ENCODE results near the gene RIT2. TPM values are rescaled to one million over a fixed set of nuclear protein-coding genes. Genes with fewer than 3 reads are reported as not detected.

The RIT2 gene
- total RNA-seq, 1 donor from 2014 or later, result 21.8 TPM

DNA sequence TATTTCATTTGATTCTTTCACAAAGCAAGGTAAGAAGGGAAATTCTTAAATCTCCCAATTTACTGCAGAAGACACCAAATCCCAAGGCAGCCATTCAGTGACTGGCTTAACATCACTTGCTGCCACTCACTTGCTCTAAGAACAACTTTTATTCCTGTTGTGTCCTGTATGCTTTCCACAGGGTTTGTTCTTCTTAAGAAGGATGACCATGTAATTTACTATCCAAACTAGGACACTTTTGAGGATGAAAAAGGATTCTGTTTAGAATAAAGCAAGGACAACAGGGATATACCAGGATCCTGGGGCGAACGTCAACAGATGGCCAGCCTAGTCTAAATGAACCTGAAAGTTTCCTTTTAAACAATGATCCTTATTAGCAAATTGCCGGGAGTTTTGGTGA, 34.8 kb downstream of the RIT2 start:
- DNase-seq, result no peak

DNA sequence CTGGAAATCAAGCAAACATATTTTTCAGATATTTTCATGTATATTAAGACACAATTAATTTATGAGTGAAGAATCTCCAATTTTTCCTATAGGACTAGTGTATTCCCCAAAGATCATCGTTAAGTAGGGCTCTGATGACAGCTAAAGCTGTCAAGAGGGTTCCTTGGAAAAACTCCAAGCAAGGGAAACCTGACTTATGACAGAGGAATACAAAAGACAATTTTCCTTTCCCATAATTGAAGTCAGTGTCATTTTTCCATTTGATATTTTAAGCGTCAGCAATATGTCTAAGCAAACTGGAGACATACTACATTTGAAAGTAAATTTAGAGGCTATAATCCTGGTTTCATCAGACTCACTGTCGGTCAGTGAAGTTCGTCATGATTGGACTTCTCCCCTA, 36.1 kb downstream of the RIT2 start:
- no peak for DNase-seq

DNA sequence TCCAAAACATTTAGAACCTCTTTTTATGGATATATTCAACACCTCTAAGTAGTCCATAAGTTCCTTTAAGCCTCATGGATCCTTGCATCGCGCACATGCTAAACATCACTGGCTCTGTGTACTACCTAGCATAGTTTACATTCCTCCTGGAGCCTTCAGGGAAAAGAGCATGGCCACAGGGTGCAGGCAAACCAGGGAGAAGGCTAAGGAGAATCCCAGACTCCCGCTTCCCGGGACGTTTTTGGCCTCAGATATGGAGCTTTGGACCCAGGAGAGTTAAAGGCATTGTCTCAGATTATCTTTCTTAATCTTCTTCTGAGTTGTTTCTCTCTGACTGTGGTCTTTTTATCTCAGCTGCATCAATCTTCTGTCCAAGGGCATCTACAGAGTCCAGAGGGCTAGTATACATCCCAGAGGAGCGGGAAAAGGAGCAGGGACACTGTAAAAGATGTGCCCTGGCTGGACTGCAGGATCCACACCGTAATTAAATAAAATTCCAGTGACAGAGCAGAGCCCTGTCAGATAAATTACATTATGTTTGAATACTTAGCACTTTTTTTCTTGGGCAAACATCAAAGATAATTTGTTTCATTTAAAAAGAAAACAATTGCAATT, 36.9 kb downstream of the RIT2 start:
- DNase-seq, result no peak

DNA sequence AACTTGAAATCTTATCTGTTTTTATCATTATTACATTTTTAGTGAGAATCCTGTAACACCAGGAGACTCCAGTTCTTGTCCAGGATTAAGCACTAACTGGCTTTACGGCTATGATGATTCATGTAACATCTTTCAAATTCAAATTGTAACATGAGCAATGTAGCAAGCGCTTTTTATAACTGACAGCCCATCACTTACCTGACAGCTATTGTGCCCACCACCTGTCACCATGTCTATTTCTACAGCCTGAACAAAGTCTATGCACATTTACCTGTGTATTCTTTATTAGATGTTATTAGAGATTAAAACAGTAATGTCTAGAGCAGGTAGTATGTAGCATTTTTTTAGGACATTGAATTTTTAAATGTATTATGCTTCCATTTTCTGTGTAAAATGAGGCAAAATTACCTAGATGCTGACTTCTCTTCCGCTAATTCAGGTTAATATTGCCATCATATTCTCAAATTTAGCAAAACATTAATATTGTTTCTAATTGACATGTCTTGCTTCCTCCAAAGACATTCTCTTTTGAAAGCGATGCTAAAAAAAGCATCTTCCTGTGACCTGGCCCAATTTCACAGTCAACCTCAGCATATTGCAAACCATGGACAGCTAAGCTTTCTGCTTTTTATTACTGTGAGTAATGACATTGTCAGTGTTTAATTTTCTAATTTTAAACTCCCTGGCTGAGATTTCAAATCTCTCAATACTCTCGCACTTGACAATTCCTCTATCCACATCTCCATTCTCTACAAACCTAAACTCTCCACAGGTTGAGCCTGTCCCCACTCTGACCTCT, 37.8 kb downstream of the RIT2 start:
- DNase-seq, result no peak

DNA sequence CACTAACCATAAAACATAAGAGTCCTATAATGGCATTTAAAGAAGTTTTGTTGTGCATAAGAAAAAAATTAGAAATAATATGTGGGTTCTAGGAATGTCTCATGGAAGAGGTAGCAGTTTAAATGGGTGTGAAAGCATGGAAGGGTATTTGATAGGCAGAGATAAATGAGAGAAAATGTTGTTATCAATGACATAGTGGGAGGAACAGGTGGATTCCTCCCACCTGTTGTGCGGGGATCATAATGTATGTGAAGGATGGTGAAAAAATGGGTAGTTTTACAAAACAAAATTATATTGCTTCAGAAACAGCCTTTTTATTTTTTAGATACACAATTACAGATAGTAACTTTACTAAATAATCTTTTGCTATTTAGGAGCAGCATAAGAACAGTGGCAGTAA, 41.7 kb downstream of the RIT2 start:
- DNase-seq, result no peak

DNA sequence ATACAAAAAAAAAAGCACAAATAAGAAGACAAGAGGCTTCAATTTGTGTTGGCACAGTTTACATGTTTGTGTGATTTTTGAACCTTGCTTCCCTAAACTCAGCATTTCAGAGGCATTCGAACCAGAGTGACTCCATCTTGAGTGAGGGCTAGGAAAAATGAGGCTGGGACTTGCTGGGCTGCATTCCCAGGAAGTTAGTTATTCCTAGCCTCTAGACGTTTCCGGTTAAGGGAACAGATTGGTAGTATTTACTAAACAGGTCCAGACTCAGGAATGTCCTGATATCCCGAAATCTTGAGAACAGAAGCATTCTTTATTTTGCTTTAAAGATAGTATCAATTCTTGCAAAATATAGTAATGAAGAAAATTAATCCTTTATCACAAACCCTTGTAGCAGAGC, 46.7 kb downstream of the RIT2 start:
- no peak for DNase-seq

DNA sequence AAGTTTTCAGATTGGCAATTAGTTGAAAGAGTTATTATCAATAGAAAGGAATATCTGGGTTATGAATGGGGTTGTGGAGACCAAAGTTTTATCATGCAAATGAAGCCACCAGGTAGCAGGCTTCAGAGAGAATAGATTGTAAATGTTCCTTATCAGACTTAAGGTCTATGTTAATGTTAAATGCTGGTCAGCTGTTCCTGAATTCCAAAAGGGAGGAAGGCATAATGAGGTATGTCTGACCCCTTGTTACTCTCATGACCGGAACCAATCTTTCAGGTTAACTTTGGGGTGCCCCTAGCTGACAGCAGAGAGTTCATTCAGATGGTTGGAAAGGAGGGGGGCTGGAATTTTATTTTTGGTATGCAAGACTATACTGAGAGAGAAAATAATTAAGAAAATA, 47.9 kb downstream of the RIT2 start:
- DNase-seq, result no peak

DNA sequence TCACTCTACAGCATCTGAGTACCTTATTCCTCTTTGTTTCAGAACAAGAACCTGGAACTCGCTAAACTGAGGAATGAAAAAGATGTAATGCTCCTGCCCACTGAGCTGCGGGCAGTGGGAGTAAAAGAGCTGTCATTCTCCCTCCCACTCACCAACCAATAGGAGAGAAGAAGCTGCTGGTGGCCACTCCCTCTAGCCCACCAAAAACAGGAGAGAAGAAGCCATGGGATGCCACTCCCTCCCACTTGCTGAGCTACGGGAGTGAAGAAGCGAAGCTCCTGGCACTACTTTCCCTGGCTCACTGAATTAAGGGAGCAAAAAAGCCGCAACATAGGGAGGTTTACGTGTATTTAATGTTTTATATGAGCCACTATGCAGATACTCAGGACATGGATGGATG, 53.7 kb downstream of the RIT2 start:
- DNase-seq, result no peak

DNA sequence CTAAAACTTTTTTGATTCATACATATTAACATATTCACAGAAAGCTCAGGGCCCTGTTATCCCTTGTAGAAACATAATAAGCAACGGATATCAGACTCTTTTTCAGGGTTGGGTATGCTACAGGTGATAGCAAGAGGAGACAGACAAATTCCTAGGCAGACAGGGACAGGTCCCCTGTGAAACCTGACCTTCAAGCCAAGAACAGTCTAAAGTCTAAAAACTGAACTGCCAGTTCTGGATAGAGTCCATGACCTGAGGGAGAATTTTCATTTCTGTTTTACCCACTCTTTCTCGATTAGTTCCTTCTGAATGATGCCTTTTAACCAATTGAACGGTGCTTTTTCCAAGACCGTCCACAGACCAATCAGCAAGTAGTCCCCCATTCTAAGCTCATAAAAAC, 54.2 kb downstream of the RIT2 start:
- no peak for DNase-seq

DNA sequence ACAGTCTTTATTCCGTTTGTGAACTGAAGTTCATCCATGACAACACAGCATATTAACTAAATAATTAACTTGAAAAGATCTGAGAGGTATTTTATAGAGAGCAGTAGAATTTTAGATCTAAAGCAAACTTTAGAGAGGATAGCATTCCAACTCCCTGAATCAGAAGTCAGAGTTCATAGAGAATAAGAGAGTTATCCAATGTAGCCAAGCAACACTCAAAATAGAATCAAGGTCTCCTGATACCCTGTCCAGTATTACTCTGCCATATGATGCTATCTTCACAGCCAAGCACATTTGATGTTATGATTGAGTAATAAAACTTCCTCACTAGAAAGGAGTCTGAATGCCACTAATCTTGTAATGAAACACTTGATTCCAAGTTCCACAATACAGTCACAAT, 55.5 kb downstream of the RIT2 start:
- no peak for DNase-seq

DNA sequence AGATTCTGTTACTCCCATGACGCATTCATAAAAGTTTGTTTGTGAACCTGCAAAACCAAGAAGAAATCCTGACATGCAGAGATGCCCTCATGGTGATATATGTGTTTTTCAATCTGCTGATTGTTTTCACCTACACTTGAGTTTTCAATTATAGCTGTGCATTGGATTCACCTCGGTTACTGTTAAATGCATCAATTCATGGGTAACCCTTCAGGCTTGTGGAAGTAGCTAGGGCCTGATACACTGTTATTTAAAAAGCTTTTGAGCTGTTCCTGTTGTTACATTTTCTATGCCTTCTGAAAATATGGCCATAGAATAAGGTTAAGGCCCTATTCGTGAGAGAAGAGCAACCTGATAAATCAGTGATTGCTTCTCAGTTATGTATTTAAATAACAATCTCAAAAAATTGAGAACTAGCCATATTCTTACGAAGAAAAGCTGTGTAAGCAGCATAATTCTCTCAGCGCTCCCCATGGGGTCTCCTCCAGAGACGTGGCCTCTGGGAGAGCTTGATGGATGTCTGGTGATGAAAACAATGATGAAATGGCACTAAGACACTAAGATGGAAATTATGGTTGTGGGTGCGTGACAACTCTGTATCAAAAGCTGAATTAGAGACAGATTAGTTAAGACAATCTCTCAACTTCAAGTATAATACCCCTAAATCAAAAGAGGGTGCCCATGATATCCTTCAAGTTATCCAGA, 60.5 kb downstream of the RIT2 start:
- no peak for DNase-seq

DNA sequence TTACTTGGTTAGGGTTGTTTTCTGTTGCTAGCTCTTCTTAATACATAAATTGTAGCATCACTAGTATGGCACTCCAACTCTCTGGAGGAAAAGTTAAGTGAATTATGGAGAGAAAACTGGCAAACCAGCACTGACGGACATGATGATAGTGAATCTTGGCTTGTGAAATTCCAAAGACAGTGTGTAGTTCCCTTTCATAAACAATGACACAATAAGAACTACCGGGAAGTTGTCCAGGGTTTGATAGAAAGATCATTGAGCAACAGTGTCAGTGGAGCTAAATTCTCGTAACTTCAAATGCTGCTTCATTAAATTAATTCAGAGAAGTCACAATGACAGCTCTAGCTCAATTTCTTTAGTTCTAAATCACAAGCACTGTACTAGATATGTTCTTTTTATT, 66.5 kb downstream of the RIT2 start:
- DNase-seq, result no peak

DNA sequence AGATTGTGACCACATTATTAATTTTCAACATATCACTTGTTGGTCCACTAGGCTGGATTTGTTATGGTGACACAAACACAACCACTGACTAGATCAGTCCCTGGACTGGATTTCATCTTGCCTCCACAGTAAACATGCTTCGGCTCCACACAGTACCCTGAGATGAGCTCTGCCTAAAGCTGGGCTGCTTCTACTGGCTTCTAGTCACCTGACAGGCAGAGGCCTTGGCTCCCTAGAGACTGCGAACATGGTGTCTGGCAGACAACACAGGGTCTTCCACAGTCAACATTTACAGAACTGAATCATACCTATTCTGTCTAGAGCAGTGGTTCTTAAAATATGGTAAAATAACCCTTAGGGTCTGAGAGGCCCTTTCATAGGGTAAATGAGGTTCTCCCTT, 69.2 kb downstream of the RIT2 start:
- DNase-seq, result no peak

DNA sequence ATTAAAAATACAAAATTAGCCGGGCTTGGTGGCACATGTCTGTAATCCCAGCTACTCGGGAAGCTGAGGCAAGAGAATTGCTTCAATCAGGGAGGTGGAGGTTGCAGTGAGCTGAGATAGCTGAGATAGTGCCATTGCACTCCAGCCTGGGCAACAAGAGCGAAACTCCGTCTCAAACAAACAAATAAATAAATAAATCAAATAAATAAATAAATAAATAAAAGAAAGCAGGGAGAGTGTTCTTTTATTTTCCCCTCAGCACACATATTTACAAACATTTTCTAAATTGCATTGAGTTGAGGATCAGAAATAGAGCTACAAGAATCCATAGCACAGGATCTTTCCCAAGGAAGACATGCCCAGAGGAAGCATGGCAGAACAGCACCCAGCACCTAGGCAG, 71.9 kb downstream of the RIT2 start:
- DNase-seq, result no peak

DNA sequence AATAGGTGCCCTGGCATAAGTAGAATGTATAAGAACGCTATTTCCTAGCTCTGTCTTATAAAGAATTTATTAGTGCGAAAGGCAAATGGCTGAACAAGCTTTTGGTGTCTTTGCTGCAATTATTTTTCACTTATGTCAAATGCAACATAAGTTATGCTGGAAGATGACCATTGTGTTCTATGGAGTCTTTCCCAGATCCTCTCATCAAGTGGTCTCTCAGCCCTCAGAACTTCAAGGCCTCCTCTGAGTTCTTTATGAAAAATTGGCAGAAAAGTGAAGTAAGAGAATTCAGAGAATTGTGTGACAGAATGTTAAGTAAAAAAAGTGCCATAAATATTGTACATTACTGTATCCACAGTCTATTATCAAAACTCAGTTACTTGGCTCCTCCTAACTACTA, 75.2 kb downstream of the RIT2 start:
- no peak for DNase-seq

DNA sequence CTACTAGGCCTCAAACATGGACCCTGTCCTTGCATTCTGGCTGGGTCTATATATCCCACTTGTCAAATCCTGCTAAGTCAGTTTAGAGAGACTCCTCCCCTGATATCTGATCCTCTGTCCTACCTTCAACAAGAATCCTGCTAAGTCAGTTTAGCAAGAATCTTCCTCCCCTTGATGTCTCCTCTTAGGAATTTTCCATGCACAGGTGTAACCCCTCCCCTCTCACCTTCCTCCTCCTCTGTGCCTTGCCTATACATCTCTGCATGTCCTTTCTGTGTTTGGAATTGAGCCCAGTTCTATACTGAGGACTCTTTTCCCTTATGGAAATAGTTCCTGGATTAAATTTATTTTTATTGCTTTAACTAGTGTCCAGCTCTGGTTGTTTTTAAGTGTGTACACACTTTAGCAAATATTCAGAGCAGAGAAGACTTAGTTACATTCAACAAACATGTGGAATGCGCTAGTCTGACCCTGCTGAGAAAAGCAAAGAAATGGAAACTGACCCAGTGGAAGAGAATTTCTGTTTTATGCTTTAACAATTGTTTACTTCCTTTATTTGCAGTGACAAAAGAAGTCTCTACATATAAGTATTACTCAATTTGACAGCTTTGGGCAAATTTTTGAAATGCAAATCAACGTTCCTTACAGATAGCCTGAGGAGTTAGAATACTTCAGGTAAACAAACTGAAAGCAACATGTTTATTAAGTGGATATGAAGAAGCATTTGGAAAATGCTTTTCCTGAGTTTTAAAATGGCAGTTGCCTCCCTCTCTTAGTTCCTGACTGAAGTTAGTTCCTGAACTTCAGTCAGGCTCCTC, 80.6 kb downstream of the RIT2 start:
- no peak for DNase-seq

DNA sequence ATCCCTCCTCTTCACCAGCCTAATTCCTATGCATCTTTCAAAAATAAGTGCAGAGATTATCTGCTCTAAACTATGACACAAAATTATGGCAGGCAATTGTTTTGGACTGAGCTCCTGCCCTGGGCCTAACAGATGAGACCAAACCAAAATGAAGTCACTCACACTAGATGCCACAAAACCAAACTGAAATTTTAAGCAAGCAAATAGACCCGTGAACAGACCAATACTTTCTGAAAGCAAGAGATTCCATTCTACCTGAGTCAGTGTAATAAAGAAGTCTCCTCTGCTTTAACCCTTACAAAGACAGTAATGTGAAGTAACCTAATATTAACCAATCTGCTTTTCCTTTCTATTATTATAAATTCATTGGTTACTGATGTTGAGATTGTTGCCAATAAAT, 84.3 kb downstream of the RIT2 start:
- no peak for DNase-seq

DNA sequence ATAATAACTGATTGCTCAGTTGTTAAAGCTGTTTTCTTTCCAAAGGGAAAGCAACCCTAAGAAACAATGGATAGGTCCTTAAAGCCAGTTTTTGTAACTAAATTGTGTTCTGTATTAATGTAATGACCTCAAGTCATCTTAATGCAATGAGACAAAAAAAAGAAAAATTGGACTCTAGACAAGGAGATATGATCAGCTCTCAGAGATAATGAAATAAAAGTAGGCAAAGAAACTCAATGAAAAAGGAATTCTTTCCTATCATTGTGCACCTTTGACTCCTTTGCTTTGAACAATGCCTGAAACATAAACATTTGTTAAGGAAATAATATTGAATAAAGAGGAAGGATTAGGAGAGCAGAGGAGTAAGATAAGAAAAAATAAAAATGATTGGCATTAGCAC, 86.1 kb downstream of the RIT2 start:
- DNase-seq, result no peak

DNA sequence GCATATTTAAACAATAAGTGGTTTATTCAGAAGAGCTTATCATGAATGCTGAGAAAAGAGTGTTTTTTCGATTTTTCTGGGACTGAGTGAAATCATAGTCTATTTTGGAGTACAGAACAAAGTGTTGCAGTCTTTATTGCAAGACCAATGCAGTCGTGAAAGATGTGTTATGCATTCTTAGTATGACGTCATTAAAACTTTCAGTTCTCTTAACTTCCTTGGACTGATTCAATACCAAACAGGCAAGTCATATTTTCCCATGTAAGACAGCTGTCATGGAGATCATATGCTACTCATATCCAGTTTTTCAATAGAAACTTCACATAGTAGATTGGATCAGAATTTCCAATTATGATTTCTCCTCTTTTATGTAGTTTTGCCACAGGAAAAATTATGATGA, 92.6 kb downstream of the RIT2 start:
- DNase-seq, result no peak

DNA sequence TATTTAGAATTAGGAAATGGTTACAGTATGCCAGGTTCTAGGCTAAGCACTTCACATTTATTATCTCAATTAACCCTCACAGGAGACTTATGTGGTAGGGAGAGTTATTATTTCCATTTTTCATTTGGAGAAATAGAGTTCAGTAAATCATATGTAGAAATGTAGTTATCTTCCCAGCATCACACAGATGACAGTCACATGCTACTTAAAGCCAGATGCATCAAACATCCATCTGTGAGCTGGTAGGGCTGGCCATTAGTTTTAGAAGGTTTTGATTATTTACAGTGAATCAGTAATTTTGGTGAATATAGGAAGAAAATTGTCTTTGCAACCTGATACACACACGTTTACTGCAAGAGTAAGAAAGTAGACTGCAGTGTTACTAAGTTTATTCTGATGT, 97.9 kb downstream of the RIT2 start:
- DNase-seq, result no peak

DNA sequence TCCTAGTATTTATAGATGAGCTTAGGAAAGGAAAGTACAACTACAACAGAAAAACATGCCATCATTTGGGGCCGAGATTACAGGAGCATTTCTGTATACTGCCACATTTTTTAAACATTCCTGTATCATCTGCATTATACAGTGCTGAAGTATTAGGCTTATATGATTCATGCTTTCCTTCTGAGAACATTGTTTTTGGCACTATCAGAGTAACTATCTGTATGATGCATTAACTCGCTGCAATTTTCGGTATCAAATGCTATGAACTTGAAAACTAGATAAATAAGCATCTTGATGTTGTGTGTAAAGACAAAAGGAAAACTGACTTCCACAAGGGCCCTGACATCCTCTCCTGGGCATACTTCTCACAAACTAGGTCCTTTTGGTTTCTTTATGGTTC, 102.0 kb downstream of the RIT2 start:
- no peak for DNase-seq

DNA sequence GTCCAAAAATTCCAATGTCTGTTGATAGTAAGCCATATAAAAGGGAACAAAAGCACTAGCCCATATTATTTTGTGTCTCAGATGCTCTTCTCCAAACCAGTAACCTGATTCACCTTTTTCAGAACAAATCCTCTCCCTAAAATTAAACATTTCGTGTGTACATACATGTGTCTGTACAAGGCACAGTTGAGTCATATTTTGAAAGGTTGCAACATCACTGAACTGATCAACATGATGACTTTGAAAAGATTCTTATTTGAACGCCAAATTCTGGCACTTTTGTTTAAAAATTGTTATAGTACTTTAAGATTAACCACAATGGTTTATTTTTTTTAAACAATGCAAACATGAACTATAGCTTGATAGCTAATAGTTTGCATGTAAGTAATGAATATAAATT, 102.5 kb downstream of the RIT2 start:
- no peak for DNase-seq

DNA sequence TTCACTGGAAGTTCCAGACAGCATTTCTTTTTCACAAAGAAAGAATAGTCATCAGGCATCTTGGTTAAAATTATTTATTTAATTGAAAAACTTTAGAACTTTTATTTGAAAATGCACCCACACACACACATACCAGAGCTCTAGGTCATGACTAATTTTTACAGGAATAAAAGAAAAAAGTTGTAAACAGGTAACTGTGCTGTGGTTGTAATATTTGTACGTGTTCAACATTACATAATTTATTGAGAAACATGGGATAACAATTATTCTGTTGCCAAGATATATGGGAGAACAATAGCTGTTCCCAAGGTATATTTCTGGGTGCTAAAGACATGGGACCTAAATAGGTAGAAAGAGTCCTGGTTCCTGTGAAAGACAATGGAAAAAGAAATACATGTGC, 104.9 kb downstream of the RIT2 start:
- DNase-seq, result no peak
